G401.6 (cell line): ENCODE results near the gene NAV3.

Experiments used
- FAIRE-seq: peaks from 2 replicates; lab custom pipeline; 2012; peaks lifted over from hg19 to GRCh38; lab: Jason Lieb, UNC

Gene NAV3

GRCh38 chr12:77993658-77994057, 163.0 kb downstream of the NAV3 start:
- no peak for FAIRE-seq

DNA sequence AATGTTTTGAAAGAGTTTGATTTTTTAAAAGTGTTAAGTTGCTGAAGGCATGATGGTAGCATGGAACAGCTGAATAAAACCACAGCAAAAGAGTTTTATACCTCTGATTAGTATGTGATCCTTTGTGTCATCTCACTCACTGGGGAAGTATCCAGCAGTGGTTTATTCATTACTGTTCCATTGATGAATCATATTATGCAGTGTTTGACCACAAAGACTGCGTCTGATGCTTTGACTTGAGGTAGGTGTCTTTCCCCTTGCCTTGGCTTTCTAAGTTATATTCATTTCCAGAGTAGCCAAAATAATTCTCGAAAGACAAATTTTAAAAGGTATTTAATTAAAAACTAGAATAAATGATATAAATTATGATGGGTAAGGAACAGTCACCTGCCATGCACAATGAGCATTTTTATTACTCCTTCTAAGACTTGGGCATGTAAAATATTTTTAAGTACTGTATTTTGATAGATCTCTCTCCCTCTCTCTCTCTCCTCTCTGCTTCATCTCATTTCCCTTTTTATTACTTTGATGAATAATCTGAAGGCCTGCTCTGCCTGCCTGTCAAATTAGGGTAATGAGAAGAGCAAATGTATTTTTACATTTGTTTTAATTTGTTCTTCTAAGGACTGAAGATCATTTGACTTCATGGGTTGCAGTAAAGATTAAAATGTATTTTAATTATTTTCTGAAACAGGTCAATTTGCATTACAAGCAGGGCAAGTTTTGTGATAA, 164.9 kb downstream of the NAV3 start:
- no peak for FAIRE-seq

DNA sequence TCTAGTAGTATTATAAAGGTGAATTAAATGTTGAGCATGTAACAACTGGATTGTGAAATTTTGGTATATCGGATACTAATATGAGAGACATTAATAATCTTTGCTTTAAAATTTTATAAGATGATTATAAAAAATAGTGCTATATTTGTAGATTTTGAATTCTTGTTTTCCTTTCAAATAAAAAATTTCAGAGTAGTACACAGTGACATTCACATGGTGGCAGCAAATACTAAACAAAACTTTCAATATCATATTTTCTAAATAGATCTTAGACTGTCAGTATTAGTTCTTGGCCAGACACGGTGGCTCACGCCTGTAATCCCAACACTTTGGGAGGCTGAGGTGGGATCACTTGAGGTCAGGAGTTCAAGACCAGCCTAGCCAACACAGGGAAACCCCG, 166.0 kb downstream of the NAV3 start:
- FAIRE-seq: no peak

GRCh38 chr12:77998236-77998786, 167.6 kb downstream of the NAV3 start:
- FAIRE-seq: no peak

- FAIRE-seq: no peak
Measured at GRCh38 chr12:77999074-77999715, 168.5 kb downstream of the NAV3 start.

DNA sequence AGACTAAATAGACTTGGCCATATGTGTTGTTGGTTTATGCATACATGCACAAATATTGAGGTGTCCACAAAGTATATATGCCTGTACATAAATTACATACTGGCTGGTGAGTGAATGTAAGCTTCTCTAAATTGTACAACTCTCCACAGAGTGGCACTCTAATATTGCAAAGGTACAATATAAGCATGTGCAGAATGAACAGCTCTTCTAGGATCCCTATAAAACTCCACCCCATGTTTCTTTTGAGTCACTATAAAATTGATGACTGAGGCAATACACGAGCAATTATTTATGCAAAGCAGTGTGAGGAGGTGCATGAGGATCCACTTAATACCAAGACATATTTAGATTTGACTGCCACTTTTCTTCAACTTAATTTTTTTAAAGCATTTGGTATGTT, 172.2 kb downstream of the NAV3 start:
- FAIRE-seq: no peak

DNA sequence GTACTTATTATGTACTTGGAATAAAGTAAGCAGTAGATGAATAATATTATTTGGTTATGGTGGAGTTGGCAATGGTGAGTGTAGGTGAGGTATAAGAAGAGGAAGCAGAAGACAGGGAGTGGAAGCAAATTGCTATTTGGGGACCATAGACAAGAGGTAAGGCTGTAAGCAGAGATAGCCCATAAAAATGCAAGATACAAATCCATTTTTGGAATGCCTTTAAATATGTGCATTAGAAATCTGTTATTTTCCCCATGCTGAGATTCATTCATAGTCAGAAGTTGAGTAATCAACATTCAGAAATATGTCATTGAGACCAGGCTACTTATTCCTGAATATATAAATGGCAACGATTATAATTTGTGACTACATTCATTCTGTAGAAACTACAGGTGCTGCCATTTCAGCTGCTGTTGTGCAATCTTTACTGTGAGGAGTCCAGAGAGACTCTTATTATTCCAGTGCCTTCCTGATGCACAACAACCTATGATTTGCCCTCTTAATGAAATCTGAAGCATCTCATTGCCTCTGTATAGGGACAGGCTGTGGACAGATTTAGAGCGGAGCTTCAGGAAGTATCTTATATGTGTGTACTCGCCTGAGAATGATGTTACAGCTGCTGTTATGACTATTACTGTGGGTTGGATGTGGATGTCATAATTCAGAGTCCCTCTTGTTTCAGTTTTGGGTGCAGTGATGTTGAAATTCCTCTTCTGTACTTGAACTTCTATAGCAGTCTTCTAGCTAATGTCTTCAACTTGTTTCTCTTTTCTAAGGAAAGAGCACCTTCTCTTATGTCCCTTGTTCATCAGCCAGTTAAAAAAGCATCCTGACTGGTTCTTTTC, 173.8 kb downstream of the NAV3 start:
- FAIRE-seq: no peak

DNA sequence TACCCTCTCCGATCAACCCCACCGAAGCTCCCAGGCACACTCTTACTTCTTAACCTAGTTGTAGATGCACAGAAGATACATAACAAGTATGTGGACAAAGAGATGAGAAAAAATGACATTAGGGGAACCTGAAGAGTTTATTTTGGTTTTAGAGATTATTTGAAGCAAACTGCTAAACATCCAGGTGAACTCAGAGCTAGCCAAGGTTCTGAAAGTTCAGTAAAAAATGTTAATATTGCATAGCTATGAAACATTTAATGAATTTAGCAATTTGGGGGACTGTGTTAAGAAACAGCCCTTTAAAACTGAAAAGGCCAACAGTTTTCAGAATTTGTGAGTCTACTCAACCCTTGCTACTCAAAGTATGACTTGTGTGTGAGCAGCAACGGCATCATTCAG, 174.4 kb downstream of the NAV3 start:
- FAIRE-seq: no peak

- no peak for FAIRE-seq
Measured at GRCh38 chr12:78007173-78007572, 176.5 kb downstream of the NAV3 start.

- no peak for FAIRE-seq
Measured at GRCh38 chr12:78009031-78009430, 178.3 kb downstream of the NAV3 start.

- FAIRE-seq: no peak
Measured at GRCh38 chr12:78018171-78018910, 187.6 kb downstream of the NAV3 start.

DNA sequence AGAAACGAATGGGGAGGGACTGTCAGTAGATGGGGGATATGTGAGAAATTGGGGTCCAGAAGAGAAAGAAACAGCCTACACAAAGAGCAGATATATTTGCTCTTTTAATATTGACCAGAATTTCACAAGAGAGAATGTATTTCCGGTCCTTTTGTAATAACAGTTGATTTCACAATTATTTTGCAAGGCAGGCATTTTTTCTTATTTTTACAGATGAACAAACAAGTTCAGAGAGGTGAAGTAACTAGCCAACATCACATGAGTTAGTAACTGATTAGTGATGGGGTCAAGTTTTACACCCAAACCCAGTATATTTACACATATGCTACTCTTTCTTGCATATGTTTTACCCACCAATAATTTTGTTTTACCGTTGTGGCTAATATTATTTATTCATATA, 188.2 kb downstream of the NAV3 start:
- FAIRE-seq: no peak

GRCh38 chr12:78028426-78028825, 197.7 kb downstream of the NAV3 start:
- FAIRE-seq: no peak

- FAIRE-seq: no peak
Measured at GRCh38 chr12:78034025-78034424, 203.3 kb downstream of the NAV3 start.

GRCh38 chr12:78035901-78036606, 205.4 kb downstream of the NAV3 start:
- no peak for FAIRE-seq

GRCh38 chr12:78036874-78037273, 206.2 kb downstream of the NAV3 start:
- FAIRE-seq: no peak

- no peak for FAIRE-seq
Measured at GRCh38 chr12:78037707-78038106, 207.0 kb downstream of the NAV3 start.

DNA sequence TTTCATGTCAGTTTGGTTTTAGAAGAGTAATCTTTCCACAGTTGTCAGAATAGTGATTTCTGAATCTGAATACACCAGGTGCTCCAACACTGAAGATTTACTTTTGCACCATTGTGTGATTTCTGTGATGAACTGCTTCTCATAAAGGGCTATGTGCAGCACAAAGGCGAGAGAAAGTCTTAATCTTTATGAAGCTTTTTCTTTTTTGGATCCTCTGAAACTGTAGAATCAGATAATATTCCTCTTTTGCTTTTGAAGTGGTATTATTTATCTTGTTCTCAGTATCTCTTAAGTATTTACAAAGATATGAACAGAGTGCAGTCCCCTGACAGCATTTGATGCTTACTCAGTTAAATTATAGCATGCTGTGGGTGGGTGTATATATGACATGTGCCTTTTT, 207.8 kb downstream of the NAV3 start:
- FAIRE-seq: no peak

DNA sequence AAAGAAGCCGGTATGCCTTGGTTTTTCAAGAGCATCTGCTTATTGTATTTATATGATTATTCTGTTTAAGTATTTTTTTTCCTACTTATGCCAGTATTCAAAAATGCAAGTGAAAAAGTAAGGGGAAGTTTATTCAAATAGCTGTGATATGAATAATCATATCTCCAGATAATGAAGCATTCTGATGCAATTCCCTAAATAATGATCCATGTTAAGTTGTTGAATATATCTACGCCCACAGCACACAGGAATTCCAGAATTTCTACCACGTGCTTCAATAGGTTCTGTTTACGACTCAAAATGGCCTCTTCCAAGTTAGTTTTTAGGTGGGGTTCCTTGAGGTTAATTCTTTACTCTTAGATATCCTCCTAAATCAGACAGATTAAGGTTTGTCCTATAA, 208.3 kb downstream of the NAV3 start:
- no peak for FAIRE-seq

DNA sequence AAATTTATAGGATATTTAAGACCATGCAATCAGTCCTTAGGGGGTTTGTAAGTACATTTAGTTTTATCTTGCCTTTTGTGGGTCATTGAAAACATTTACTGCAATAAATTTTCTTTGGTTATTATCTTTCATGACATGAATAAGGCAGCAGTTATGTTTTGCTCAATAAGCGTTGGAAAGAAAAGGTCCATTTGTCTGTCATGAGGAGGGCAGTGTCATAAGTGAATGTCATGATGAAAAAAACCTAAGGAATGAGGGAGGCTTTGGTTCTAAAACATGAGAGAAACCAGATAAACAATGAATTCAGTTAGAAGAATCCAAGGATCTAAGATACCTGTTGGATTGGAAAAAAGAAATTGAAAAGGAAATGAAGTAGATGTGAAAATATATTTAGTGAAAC, 209.4 kb downstream of the NAV3 start:
- FAIRE-seq: no peak

GRCh38 chr12:78050790-78051189, 220.1 kb downstream of the NAV3 start:
- no peak for FAIRE-seq

- no peak for FAIRE-seq
Measured at GRCh38 chr12:78055545-78055944, 224.9 kb downstream of the NAV3 start.
